Measurements from ENCODE around the gene ITPRID2.

GRCh38 chr2:181879295-181879694 lies 12.2 kb upstream of the ITPRID2 start:
- no peak for TF ChIP-seq CTCF (conservative IDR thresholded peaks at IDR 0.05)
- TF ChIP-seq EZH2 (IDR thresholded peaks at IDR 0.05; ENCODE audit: low read depth): no peak

All from PC-9 (cell line).